AG09309 (cell line): ENCODE results near the gene TRPV3.

Experiments
- DNase-seq: peaks from one replicate; pipeline ENCODE4 v3.0.0-alpha.2; 2010; ENCODE audit warnings: low read depth
- H3K4me3 ChIP-seq: 2 replicates; pipeline ENCODE4 v1.5.1; 2011; ENCODE audit warnings: mild to moderate bottlenecking, low read depth, low read length, moderate library complexity; ENCODE audit not compliant: control insufficient read depth
- TF ChIP-seq, protein P1 (sequence below): IDR thresholded peaks from 2 replicates; pipeline ENCODE4 v1.5.1; 2011; ENCODE audit warnings: mild to moderate bottlenecking, low read depth, low read length, inconsistent platforms; ENCODE audit not compliant: insufficient read depth, control insufficient read depth; ENCODE audit errors: missing control alignments

TRPV3 gene

DNA sequence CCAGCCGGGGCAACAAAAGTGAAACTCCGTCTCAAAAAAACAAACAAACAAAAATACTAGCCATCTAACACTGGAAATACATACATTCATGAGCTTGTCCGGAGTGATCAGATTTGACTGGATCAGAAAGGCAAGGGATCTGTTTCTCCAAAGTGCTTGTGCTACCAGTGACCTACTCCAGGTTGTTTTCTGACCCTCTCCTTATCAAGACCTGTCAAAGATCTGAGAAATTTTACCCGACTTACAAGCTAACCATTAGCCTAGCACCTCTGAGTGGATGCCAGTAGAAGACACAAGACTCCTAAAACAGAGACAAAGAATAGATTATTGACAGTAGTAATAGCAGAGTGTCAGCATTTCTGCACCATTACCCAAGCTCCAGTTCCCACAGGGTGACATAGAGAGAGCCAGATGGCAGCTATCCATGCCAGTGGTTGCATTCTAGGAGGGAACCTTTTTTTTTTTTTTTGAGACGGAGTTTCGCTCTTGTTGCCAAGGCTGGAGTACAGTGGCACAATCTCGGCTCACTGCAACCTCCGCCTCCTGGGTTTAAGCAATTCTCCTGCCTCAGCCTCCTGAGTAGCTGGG is 72.0 kb downstream of the TRPV3 start:
- DNase-seq = no peak
- TF ChIP-seq, protein P1, sequence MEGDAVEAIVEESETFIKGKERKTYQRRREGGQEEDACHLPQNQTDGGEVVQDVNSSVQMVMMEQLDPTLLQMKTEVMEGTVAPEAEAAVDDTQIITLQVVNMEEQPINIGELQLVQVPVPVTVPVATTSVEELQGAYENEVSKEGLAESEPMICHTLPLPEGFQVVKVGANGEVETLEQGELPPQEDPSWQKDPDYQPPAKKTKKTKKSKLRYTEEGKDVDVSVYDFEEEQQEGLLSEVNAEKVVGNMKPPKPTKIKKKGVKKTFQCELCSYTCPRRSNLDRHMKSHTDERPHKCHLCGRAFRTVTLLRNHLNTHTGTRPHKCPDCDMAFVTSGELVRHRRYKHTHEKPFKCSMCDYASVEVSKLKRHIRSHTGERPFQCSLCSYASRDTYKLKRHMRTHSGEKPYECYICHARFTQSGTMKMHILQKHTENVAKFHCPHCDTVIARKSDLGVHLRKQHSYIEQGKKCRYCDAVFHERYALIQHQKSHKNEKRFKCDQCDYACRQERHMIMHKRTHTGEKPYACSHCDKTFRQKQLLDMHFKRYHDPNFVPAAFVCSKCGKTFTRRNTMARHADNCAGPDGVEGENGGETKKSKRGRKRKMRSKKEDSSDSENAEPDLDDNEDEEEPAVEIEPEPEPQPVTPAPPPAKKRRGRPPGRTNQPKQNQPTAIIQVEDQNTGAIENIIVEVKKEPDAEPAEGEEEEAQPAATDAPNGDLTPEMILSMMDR = no peak
- no peak overlapping the region for H3K4me3 ChIP-seq

DNA sequence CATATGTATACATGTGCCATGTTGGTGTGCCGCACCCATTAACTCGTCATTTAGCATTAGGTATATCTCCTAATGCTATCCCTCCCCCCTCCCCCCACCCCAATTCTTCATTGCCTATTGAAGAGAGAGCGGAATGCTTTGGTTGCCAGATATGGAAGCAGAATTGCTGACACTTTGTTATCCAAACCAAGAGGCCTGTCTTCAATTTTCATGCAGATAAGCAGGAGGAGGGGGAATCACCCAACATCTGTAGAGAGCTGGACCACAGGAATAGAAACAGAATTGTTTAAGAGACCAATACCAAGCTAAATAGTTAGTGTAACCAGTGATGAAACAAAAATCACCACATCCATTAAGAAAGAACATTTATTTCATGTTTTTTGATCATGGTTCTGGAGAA is 74.8 kb downstream of the TRPV3 start:
- no peak for DNase-seq
- TF ChIP-seq, protein P1 = no peak
- no peak overlapping the region for H3K4me3 ChIP-seq

DNA sequence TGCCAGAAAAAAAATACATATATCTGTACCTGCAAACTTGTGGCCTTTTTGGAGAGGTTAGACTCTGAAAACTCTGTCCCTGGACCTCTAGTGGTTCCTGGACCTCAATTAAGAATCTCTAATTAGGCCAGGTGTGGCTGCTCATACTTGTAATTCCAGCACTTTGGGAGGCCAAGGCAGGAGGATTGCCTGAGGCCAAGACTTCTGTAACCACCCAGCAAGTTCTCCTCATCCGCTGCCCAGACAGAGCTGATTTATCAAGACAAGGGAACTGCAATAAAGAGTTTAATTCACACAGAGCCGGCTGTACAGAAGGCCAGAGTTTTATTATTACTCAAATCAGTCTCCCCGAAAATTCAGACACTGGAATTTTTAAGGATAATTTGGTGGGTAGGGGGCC is 77.6 kb downstream of the TRPV3 start:
- DNase-seq = no peak
- H3K4me3 ChIP-seq = no peak overlapping the region
- TF ChIP-seq, protein P1 = no peak

DNA sequence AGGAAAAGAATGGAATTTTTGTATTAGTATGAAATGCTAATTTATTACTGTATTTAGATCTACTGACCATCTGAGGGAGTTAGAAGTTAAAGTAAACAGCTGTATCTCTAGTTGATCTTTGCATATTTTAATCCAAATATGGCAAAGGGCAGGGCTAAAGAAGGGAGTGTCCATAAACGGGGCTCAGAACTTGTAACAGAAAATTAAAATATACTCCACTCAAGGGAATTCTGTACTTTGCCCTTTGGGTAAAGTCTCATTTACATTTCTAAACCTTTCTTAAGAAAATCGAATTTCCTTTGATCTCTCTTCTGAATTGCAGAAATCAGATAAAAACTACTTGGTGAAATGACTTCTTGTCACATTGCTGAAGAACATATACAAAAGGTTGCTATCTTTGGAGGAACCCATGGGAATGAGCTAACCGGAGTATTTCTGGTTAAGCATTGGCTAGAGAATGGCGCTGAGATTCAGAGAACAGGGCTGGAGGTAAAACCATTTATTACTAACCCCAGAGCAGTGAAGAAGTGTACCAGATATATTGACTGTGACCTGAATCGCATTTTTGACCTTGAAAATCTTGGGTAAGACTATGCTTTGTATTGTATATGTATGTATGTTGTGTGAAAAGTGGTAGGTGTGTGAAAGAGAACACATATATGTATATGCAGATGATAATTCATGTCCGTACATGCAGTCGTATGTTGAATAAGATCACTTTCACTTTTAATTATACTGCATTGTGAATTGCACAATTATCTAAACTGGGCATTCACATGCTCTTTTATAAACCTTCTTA is 81.6 kb downstream of the TRPV3 start, which contains the start of gene ASPA:
Gene ASPA (plus strand): TSS at position 186 of the 799 bp plus-strand sequence. CDS start 163 bp downstream, at position 349.
- H3K4me3 ChIP-seq = no peak within 1 kb of the TSS; the same call in 1 of the 2 replicates
- TF ChIP-seq, protein P1 = no peak
- DNase-seq = no peak

- DNase-seq = no peak
- no peak overlapping the region for H3K4me3 ChIP-seq
- TF ChIP-seq, protein P1 = no peak
These were observed 82.3 kb downstream of the TRPV3 start for GRCh38 chr17:3475251-3475685.

DNA sequence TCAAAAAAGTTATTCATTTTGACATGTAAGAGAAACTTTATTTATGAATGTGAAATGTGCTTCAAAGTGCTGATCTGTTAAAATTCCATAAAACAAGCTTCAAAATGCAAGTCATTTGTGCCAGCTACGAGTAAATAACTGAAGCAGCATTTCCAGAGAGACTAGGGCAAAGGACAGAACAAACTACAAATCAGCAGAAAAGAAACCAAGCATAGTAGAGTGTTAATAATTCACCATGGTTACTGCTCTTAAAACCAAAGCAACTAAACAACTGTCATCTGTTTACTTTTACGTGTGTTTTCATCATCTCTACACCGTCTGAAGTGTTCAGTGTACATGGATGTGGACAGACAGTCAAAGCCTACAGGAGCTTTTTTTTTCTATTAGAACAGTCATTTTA is 83.4 kb downstream of the TRPV3 start:
- DNase-seq = no peak
- no peak overlapping the region for H3K4me3 ChIP-seq
- TF ChIP-seq, protein P1 = no peak

DNA sequence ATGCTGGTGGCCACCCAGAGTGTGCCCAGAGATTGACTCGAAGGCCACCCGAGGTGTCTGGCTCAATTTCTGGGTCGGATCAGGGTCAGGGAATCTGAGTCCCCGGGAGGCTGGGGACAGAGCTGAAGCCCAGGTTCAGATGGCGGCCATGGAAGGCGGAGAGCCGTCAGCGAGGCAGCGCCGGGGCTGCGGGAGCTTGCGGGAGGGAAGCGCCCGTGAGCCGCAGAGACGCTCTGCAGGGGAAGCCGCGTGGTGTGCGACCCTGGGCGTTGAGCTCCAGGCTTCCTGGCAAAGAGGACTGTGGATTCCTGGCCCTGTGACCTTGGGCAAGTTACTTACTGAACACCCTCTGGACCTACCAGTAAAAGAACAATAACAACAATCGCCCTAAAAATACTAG is 85.5 kb downstream of the TRPV3 start:
- DNase-seq = no peak
- H3K4me3 ChIP-seq = no peak overlapping the region
- TF ChIP-seq, protein P1 = no peak
